ENCODE results near the gene ZNF778. TPM values are rescaled to one million over a fixed set of nuclear protein-coding genes. Genes with fewer than 3 reads are reported as not detected.

ZNF778 gene
- total RNA-seq, 1 experiment from 2014 or later, result 16.4 TPM

DNA sequence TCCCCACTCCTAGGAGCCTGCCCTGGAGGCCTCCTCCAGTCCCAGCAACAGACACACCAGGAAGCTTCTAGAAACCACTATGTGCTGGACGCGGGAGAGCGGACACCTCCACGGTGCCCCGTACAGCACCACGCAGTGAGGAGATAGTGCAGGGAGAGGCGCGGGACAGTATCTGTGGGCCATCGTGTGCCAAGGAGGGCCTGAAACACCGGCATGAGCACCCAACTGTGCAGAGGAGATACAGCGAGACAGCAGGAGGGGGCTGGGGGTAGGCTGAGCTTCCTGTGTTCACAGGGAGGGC, 57.7 kb downstream of the ZNF778 start:
- H3K9ac ChIP-seq (ENCODE audit: extremely low read depth, insufficient read length, low read length), result no peak overlapping the region
- H3K56ac ChIP-seq (ENCODE audit: insufficient read length, low read depth, low read length), result no peak overlapping the region
- H3K79me2 ChIP-seq (ENCODE audit: insufficient read depth, low read length), result no peaks in the 10 kb centered on the region
- no peak overlapping the region for H4K91ac ChIP-seq (ENCODE audit: insufficient read length, low read depth, low read length)
- H2BK5ac ChIP-seq (ENCODE audit: insufficient read length, low read length), result no peak overlapping the region
- no peak overlapping the region for H4K8ac ChIP-seq (replicated peaks; ENCODE audit: insufficient read length, low read depth, low read length)
- no peaks in the 10 kb centered on the region for H3K23me2 ChIP-seq (ENCODE audit: insufficient read length, low read depth, low read length, poor library complexity, severe bottlenecking)
- Mint-ChIP-seq H3K9me3 (no peaks in the 10 kb centered on the region), H3K36me3 (ENCODE audit: insufficient read depth in 1 of 3, low read depth in 3 of 3) (peaks cover 30 to 77% (median 76%) of the 10 kb centered on the region in 3 experiments), H3K27me3 (ENCODE audit: low read depth) (no peaks in the 10 kb centered on the region; the same call in 1 of the 2 replicates), H3K27ac (peak overlapping the region in 1 of 3 experiments; percentile 73; a peak in 1 of 7 replicates), H3K4me1 (no peaks in the 10 kb centered on the region), H3K4me3 (no peak overlapping the region)
- no peaks in the 10 kb centered on the region for H3K4me1 ChIP-seq (ENCODE audit: insufficient read depth, low read length)
- no peaks in the 10 kb centered on the region for H3K79me1 ChIP-seq (ENCODE audit: insufficient read depth, low read depth, low read length, poor library complexity, severe bottlenecking)
- DNase-seq, result no peak
- H2AK5ac ChIP-seq (ENCODE audit: insufficient read length, low read length), result no peak overlapping the region
- TF ChIP-seq, protein P1, sequence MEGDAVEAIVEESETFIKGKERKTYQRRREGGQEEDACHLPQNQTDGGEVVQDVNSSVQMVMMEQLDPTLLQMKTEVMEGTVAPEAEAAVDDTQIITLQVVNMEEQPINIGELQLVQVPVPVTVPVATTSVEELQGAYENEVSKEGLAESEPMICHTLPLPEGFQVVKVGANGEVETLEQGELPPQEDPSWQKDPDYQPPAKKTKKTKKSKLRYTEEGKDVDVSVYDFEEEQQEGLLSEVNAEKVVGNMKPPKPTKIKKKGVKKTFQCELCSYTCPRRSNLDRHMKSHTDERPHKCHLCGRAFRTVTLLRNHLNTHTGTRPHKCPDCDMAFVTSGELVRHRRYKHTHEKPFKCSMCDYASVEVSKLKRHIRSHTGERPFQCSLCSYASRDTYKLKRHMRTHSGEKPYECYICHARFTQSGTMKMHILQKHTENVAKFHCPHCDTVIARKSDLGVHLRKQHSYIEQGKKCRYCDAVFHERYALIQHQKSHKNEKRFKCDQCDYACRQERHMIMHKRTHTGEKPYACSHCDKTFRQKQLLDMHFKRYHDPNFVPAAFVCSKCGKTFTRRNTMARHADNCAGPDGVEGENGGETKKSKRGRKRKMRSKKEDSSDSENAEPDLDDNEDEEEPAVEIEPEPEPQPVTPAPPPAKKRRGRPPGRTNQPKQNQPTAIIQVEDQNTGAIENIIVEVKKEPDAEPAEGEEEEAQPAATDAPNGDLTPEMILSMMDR (conservative IDR thresholded peaks at IDR 0.05), result no peak
- no peak overlapping the region for H3K4me2 ChIP-seq (ENCODE audit: insufficient read depth, insufficient read length, low read length)
- no peaks in the 10 kb centered on the region for H3K27me3 ChIP-seq (ENCODE audit: insufficient read depth, low read length)
- H4K5ac ChIP-seq (ENCODE audit: insufficient read length, low read depth, low read length), result no peak overlapping the region
- no peak overlapping the region for H2AFZ ChIP-seq (ENCODE audit: low read length)
- H2BK20ac ChIP-seq (ENCODE audit: low read depth, low read length, poor library complexity, severe bottlenecking), result no peak overlapping the region
- no peaks in the 10 kb centered on the region for H3K9me3 ChIP-seq (ENCODE audit: control insufficient read depth, low read depth, low read length)
- no peak overlapping the region for H3K4ac ChIP-seq (ENCODE audit: low read depth, low read length)
- no peak overlapping the region for H3K18ac ChIP-seq (ENCODE audit: insufficient read length, low read depth, low read length)
- no peak overlapping the region for H3K14ac ChIP-seq (ENCODE audit: insufficient read depth, low read length)
- no peak overlapping the region for H3K23ac ChIP-seq (ENCODE audit: insufficient read length, low read depth, low read length)
- no CpG with 5 or more reads among the region's 11 CpGs for WGBS (ENCODE audit: extremely low coverage, insufficient read length, low lambda C conversion rate)
- no peaks in the 10 kb centered on the region for H4K20me1 ChIP-seq (ENCODE audit: control insufficient read depth, insufficient read depth, insufficient read length)
- H2BK120ac ChIP-seq (ENCODE audit: low read depth, low read length, poor library complexity, severe bottlenecking), result no peak overlapping the region
- H3T11ph ChIP-seq (ENCODE audit: low read length), result no peak overlapping the region
- no peak overlapping the region for H3K27ac ChIP-seq (ENCODE audit: insufficient read length, low read depth, low read length)
- H2BK12ac ChIP-seq (ENCODE audit: insufficient read length, low read depth, low read length), result no peak overlapping the region
- H2BK15ac ChIP-seq (ENCODE audit: low read depth, low read length), result no peak overlapping the region
